GM12878 (cell line): ENCODE data around the gene CSNK2A1. TPM values are rescaled to one million over a fixed set of nuclear protein-coding genes. Genes with fewer than 3 reads are reported as not detected.

Experiments
- ATAC-seq: fragments of 200-7000 bp; cut with Tn5 transposase; 3 replicates; pipeline ENCODE4 v1.9.1; 2020; ENCODE audit warnings: mild to moderate bottlenecking, moderate library complexity
- BruUV-seq: library from RNA; stranded (reverse); fragments of 400-500 nt; replicated peaks from 2 replicates; lab custom pipeline; 2021; lab: Mats Ljungman, UMichigan
- CTCF ChIA-PET: fragments of 300-600 bp; sonication (Branson Sonifier 250); formaldehyde crosslinking; extraction: SDS; loops from one replicate; lab custom pipeline; 2021; ENCODE audit warnings: inconsistent platforms; lab: Yijun Ruan, JAX
- POLR2A ChIA-PET: fragments of 350-600 bp; formaldehyde crosslinking; extraction: SDS; loops from one replicate; lab custom pipeline; 2021; ENCODE audit warnings: inconsistent platforms; lab: Charles Lee
- RAD21 ChIA-PET: fragments of 300-600 bp; sonication (Branson Sonifier 250); formaldehyde crosslinking; loops from one replicate; lab custom pipeline; 2023; ENCODE audit warnings: antibody characterized with exemption; ENCODE audit not compliant: unreplicated experiment; lab: Charles Lee
- SMC1A ChIA-PET: fragments of 300-600 bp; sonication (Branson Sonifier 250); formaldehyde crosslinking; loops from one replicate; lab custom pipeline; 2023; ENCODE audit not compliant: unreplicated experiment, uncharacterized antibody; lab: Charles Lee
- DNase-seq: peaks from one replicate; pipeline ENCODE4 v3.0.0-alpha.2; 2011; ENCODE audit warnings: low read depth, low spot score
- FAIRE-seq: peaks from 3 replicates; lab custom pipeline; 2011; peaks lifted over from hg19 to GRCh38; lab: Jason Lieb, UNC
- H2AFZ ChIP-seq: 2 replicates; pipeline ENCODE4 v1.6.0; 2011; ENCODE audit warnings: low read depth, low read length, control low read depth; ENCODE audit not compliant: control insufficient read depth
- H3K27ac ChIP-seq: 2 replicates; pipeline ENCODE4 v1.5.1; 2011; ENCODE audit warnings: control low read depth; ENCODE audit not compliant: control insufficient read depth, insufficient read depth
- H3K27me3 ChIP-seq, 2 experiments: replicated peaks in 1 of 2; 2 replicates each; pipeline versions ENCODE4 v1.6.0 to v1.6.1; 2011; ENCODE audit warnings: low read length in 1 of 2; ENCODE audit not compliant: control insufficient read depth in 2 of 2, insufficient read depth in 2 of 2
- H3K36me3 ChIP-seq, 2 experiments: 2 replicates each; pipeline ENCODE4 v1.5.1; 2011; ENCODE audit warnings: low read length in 1 of 2; ENCODE audit not compliant: control insufficient read depth in 2 of 2, insufficient read depth in 2 of 2
- H3K4me1 ChIP-seq: 2 replicates; pipeline ENCODE4 v1.6.1; 2011; ENCODE audit warnings: mild to moderate bottlenecking, low read length, moderate library complexity, mixed read lengths; ENCODE audit not compliant: control insufficient read depth, insufficient read depth
- H3K4me2 ChIP-seq: 2 replicates; pipeline ENCODE4 v1.6.0; 2011; ENCODE audit warnings: control low read depth; ENCODE audit not compliant: control insufficient read depth, insufficient read depth
- H3K4me3 ChIP-seq: fragments of 200-600 bp; sonication (generic); 2 replicates; pipeline ENCODE4 v1.5.1; 2016
- H3K79me2 ChIP-seq: 2 replicates; pipeline ENCODE4 v1.6.0; 2011; ENCODE audit warnings: low read length; ENCODE audit not compliant: control insufficient read depth, insufficient read depth
- H3K9ac ChIP-seq: 2 replicates; pipeline ENCODE4 v1.8.0; 2011; ENCODE audit warnings: low read length, control low read depth, mixed read lengths; ENCODE audit not compliant: control insufficient read depth, insufficient read depth
- H3K9me3 ChIP-seq: replicated peaks from 3 replicates; pipeline ENCODE4 v1.5.1; 2011; ENCODE audit warnings: mild to moderate bottlenecking, low read length; ENCODE audit not compliant: control insufficient read depth, insufficient read depth
- H4K20me1 ChIP-seq: 2 replicates; pipeline ENCODE4 v1.6.0; 2011; ENCODE audit not compliant: control insufficient read depth, insufficient read depth
- CHD2 ChIP-seq: IDR thresholded peaks from 2 replicates; pipeline ENCODE4 v1.6.1; 2011; ENCODE audit warnings: low read depth, low read length, improper control_type of control experiment, borderline replicate concordance
- DPF2 ChIP-seq: fragments of 450-650 bp; IDR thresholded peaks from 2 replicates; pipeline ENCODE4 v1.6.1; 2017; ENCODE audit warnings: mild to moderate bottlenecking
- EGR1 ChIP-seq, 2 experiments: IDR thresholded peaks; 1 replicate in 1 of 2; 2 replicates in 1 of 2; pipeline ENCODE4 v1.6.1; 2011 to 2012; ENCODE audit warnings: low read depth in 2 of 2, low read length in 2 of 2, borderline replicate concordance in 1 of 2, mild to moderate bottlenecking in 1 of 2, moderate library complexity in 1 of 2
- GABPA ChIP-seq: IDR thresholded peaks from 2 replicates; pipeline ENCODE4 v1.6.1; 2014; ENCODE audit warnings: antibody characterized with exemption, low read depth, mild to moderate bottlenecking, inconsistent platforms
- HDAC6 ChIP-seq: fragments of 200-600 bp; sonication (generic); IDR thresholded peaks from one replicate; pipeline ENCODE4 v1.8.0; 2017; ENCODE audit warnings: antibody characterized with exemption; ENCODE audit not compliant: unreplicated experiment
- HDGF ChIP-seq: fragments of 450-650 bp; IDR thresholded peaks from 2 replicates; pipeline ENCODE4 v1.6.1; 2016; ENCODE audit warnings: antibody characterized with exemption
- LARP7 ChIP-seq: fragments of 450-650 bp; IDR thresholded peaks from 2 replicates; pipeline ENCODE4 v1.6.1; 2017; ENCODE audit warnings: mild to moderate bottlenecking
- NFXL1 ChIP-seq: fragments of 450-650 bp; IDR thresholded peaks from 2 replicates; pipeline ENCODE4 v1.6.1; 2017; ENCODE audit warnings: antibody characterized with exemption, mild to moderate bottlenecking, borderline replicate concordance
- NFYA ChIP-seq: IDR thresholded peaks from 2 replicates; pipeline ENCODE4 v1.6.1; 2011; ENCODE audit warnings: low read depth, mild to moderate bottlenecking, low read length, improper control_type of control experiment, borderline replicate concordance
- RBBP5 ChIP-seq: fragments of 200-600 bp; sonication (generic); conservative IDR thresholded peaks from 2 replicates; pipeline ENCODE4 v1.6.1; 2016
- SRF ChIP-seq, 2 experiments: IDR thresholded peaks; 2 replicates each; pipeline ENCODE4 v1.6.1; 2011; ENCODE audit warnings: low read depth in 2 of 2, low read length in 2 of 2, mild to moderate bottlenecking in 1 of 2, moderate library complexity in 1 of 2
- TAF1 ChIP-seq: IDR thresholded peaks from 2 replicates; pipeline ENCODE4 v1.6.1; 2011; ENCODE audit warnings: mild to moderate bottlenecking, low read depth, low read length, borderline replicate concordance
- ZZZ3 ChIP-seq: IDR thresholded peaks from 2 replicates; pipeline ENCODE4 v1.6.1; 2011; ENCODE audit warnings: low read depth; ENCODE audit not compliant: control insufficient read depth, insufficient read length
- WGBS: methylation state at CpG from one replicate; pipeline ENCODE4 v1.1.6; 2016; ENCODE audit warnings: low lambda C conversion rate; ENCODE audit not compliant: insufficient replicate concordance, insufficient coverage; ENCODE audit errors: missing lambda C conversion rate; 5-methylcytosine and 5-hydroxymethylcytosine counted together
- in situ Hi-C: fragments of 300-500 bp; cut with MboI; formaldehyde crosslinking; loops from 9 replicates; pipeline ENCODE4 v1.14.3; 2018; ENCODE audit warnings: mixed read lengths
- intact Hi-C: fragments of 100-400 bp; cut with micrococcal nuclease; formaldehyde crosslinking; loops from one replicate; pipeline ENCODE4 v1.14.2; 2022; ENCODE audit not compliant: unreplicated experiment
- polyA plus RNA-seq, 11 experiments: library from polyadenylated mRNA; depleted of rRNA in 4 of 11; unstranded in 6 of 11; stranded (reverse) in 5 of 11; fragments of >200 nt; fragmentation: Nextera tagmentation in 4 of 11; fragmentation: Illumina TruSeq in 1 of 11; extraction: Ambion mirVana in 4 of 11; extraction: Trizol in 1 of 11; gene quantifications; 1 replicate in 1 of 11; 2 replicates in 10 of 11; pipeline versions ENCODE4 v1.2.1 to v1.2.3, GENCODE V29; 2011 to 2016; ENCODE audit warnings: inconsistent platforms in 2 of 11, missing spikeins in 2 of 11, low read depth in 1 of 11
- total RNA-seq, 4 experiments: library from RNA; depleted of rRNA in 3 of 4; stranded (reverse); fragments of >200 nt in 3 of 4; fragmentation: Illumina TruSeq in 1 of 4; extraction: Trizol in 1 of 4; gene quantifications; 2 replicates each; pipeline versions ENCODE4 v1.2.1 to v1.2.3, GENCODE V29; 2013 to 2021
- TF ChIP-seq, protein P1 (sequence below): fragments of 450-650 bp; IDR thresholded peaks from 2 replicates; pipeline ENCODE4 v1.6.1; 2018; ENCODE audit warnings: mild to moderate bottlenecking, low read depth, moderate library complexity; ENCODE audit not compliant: partially characterized antibody
- TF ChIP-seq, protein P2 (sequence below): IDR thresholded peaks from 2 replicates; pipeline ENCODE4 v1.6.1; 2012; ENCODE audit warnings: mild to moderate bottlenecking, low read depth, low read length

Gene CSNK2A1
- total and polyA plus RNA-seq, 10 of the 15 experiments (the other 5 are each of a cell fraction or from before 2014, with no cell fraction given), result 47.6 to 199 (median 95.0) TPM

DNA sequence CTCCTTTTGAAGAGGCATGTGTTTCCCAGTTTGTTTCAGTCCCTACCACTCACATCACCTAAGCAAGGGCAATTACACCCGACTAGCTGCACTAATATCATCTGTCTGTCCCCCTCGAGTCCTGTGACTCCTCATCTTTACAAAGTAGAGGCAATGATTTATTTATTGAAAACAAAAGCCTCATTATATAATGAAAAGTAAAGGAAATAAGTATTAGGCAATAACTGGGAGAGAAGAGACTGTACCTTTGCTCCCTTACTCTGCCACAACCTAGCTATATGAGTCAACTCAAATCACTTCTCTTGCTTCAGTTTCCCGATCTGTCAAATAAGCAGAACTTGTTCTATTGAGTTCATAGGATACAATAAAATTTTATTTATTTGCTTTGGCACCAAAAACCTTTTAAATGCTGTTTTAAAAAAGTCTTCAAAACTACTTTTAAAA lies 38.9 kb downstream of the CSNK2A1 start:
- BruUV-seq, result no TSS peak
- SMC1A ChIA-PET, result interaction anchor here (0.6 to 1.3 kb wide), 2 partner anchors 11 to 142 kb away, joined by 3 read pairs; no protein-coding TSS in a partner anchor
- Histone ChIP-seq H3K9ac (no peak overlapping the region), H3K36me3 (peaks cover 0 to 25% of the 10 kb centered on the region in 2 experiments; a peak in 3 of 4 replicates), H3K4me1 (no peaks in the 10 kb centered on the region), H2AFZ (no peak overlapping the region), H3K9me3 (no peaks in the 10 kb centered on the region), H3K27ac (no peak overlapping the region), H3K79me2 (peaks cover 8% of the 10 kb centered on the region), H3K4me2 (no peak overlapping the region), H3K27me3 (no peaks in the 10 kb centered on the region), H4K20me1 (no peaks in the 10 kb centered on the region), H3K4me3 (no peak overlapping the region)
- WGBS, result 71% methylated on average over 3 of the region's 3 CpGs
- in situ Hi-C loops, result no loop called here
- FAIRE-seq, result no peak
- no peak for ATAC-seq
- RAD21 ChIA-PET, result interaction anchor here (0.7 kb wide), 1 partner anchor 83 kb away, joined by 4 read pairs; no protein-coding TSS in a partner anchor
- intact Hi-C loops, result no loop called here
- POLR2A ChIA-PET, result interaction anchor here (1.9 kb wide), 1 partner anchor 10 kb away, joined by 8 read pairs; no protein-coding TSS in a partner anchor
- CTCF ChIA-PET, result no interaction called here
- no peak for DNase-seq
- TF ChIP-seq HDGF (no peak), CHD2 (no peak), GABPA (no peak), LARP7 (no peak), EGR1 (IDR thresholded peaks at IDR 0.05; ENCODE audit: borderline replicate concordance in 1 of 2, low read depth in 2 of 2, low read length in 2 of 2) (no peak), SRF (IDR thresholded peaks at IDR 0.05; ENCODE audit: low read depth in 2 of 2, low read length in 2 of 2) (no peak), NFXL1 (no peak), HDAC6 (no peak), DPF2 (no peak), ZZZ3 (no peak), TAF1 (no peak), NFYA (no peak), RBBP5 (no peak)
- TF ChIP-seq, protein P1, sequence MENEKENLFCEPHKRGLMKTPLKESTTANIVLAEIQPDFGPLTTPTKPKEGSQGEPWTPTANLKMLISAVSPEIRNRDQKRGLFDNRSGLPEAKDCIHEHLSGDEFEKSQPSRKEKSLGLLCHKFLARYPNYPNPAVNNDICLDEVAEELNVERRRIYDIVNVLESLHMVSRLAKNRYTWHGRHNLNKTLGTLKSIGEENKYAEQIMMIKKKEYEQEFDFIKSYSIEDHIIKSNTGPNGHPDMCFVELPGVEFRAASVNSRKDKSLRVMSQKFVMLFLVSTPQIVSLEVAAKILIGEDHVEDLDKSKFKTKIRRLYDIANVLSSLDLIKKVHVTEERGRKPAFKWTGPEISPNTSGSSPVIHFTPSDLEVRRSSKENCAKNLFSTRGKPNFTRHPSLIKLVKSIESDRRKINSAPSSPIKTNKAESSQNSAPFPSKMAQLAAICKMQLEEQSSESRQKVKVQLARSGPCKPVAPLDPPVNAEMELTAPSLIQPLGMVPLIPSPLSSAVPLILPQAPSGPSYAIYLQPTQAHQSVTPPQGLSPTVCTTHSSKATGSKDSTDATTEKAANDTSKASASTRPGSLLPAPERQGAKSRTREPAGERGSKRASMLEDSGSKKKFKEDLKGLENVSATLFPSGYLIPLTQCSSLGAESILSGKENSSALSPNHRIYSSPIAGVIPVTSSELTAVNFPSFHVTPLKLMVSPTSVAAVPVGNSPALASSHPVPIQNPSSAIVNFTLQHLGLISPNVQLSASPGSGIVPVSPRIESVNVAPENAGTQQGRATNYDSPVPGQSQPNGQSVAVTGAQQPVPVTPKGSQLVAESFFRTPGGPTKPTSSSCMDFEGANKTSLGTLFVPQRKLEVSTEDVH, result no peak
- TF ChIP-seq, protein P2, sequence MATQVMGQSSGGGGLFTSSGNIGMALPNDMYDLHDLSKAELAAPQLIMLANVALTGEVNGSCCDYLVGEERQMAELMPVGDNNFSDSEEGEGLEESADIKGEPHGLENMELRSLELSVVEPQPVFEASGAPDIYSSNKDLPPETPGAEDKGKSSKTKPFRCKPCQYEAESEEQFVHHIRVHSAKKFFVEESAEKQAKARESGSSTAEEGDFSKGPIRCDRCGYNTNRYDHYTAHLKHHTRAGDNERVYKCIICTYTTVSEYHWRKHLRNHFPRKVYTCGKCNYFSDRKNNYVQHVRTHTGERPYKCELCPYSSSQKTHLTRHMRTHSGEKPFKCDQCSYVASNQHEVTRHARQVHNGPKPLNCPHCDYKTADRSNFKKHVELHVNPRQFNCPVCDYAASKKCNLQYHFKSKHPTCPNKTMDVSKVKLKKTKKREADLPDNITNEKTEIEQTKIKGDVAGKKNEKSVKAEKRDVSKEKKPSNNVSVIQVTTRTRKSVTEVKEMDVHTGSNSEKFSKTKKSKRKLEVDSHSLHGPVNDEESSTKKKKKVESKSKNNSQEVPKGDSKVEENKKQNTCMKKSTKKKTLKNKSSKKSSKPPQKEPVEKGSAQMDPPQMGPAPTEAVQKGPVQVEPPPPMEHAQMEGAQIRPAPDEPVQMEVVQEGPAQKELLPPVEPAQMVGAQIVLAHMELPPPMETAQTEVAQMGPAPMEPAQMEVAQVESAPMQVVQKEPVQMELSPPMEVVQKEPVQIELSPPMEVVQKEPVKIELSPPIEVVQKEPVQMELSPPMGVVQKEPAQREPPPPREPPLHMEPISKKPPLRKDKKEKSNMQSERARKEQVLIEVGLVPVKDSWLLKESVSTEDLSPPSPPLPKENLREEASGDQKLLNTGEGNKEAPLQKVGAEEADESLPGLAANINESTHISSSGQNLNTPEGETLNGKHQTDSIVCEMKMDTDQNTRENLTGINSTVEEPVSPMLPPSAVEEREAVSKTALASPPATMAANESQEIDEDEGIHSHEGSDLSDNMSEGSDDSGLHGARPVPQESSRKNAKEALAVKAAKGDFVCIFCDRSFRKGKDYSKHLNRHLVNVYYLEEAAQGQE, result no peak
